ENCODE measurements around the gene GFOD1.
"Not testable (repeated sequence)": the region's sequence is repeated elsewhere in the genome, so short reads cannot be mapped to it uniquely, and the experiment has no call there.

The GFOD1 gene

DNA sequence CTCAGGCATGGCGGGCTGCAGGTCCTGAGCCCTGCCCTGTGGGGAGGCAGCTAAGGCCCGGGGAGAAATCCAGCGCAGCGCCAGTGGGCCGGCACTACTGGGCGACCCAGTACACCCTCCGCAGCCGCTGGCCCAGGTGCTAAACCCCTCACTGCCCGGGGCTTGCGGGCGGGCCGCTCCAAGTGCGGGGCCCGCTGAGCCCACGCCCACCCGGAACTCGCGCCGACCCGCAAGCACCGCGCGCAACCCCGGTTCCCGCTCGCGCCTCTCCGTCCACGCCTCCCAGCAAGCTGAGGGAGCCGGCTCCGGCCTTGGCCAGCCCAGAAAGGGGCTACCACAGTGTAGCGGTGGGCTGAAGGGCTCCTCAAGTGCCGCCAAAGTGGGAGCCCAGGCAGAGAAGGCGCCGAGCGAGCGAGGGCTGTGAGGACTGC, 23.8 kb upstream of the GFOD1 start:
- not testable (repeated sequence) for DNase-seq

DNA sequence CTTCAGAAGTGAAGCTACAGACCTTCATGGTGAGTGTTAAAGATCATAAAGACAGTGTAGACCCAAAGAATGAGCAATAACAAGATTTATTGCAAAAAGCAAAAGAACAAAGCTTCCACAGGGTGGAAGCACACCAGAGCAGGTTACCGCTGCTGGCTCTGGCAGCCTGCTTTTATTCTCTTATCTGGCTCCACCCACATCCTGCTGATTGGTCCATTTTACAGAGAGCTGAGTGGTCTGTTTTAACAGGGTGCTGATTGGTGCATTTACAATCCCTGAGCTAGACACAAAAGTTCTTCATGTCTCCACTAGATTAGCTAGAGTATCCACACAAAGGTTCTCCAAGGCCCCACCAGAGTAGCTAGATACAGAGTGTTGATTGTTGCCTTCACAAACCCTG, 23.0 kb upstream of the GFOD1 start:
- not testable (repeated sequence) for DNase-seq

DNA sequence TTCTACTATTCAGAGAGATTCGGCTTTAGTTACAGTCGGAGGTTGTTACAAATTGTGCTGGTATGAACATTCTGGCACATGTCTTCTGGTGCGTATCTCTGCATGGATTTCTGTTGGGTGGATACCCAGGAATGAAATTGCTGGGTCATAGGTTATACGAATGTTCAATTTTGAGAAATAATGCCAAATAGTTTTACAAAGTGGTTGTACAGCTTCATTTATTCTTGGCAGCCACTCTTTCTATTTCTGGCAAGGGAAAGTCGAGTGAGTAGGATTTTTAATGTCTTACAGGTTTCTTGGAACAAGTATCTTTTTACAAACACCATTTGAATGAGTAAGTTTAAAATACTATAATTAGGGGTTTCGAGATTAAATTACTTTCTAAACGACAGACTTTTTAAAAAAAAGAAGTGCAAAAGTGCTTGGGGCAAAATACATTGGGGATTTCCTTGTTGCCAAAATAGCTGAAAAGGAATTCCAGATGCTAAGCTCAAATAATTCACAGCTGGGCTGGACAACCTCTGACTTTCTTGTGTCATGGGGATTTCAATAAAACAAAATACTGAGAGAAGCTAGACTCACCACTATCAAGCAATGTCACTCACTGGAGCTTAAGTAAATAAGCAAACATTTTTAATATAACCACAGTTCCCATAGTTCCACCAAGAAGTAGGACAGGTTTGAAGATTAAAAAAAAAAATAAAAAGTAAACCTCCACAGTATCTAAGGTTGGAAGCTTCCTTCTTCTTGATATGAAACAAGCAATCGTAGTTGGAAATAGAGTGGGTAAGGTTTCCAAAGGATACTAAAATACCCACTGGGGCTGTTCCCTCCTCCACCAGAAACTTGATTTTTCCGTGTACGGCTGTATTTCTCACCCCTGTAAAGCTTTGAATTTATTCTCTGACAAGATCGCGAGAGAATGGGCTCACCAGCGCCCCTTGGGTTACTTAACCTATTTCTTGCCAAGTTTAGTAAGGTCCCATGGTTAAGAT, 21.6 kb upstream of the GFOD1 start:
- no peak for DNase-seq

DNA sequence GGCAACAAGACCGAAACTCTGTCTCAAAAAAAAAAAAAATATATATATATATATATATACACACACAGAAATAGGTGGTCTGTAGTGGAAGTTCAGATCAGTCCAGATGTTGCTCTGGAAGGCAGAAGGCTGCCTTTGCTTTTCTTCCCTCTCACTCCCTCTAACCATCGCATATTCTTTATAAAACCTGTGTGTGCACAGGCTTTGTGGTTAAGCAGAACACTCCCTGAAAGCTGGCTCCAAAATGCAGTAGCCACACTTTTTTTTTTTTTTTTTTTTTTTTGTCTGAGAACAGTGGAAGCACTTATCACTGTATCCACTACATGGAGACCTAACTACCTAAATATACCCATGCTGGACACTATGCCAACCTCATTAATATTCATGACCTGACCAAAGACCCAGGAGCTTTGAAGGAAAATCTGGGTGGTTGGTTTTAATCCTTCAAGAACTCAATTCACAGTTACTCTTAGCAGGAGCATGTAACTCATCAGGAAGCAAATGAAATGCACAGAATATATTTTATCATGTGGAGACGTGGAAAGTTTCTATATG, 20.0 kb upstream of the GFOD1 start:
- DNase-seq = no peak

DNA sequence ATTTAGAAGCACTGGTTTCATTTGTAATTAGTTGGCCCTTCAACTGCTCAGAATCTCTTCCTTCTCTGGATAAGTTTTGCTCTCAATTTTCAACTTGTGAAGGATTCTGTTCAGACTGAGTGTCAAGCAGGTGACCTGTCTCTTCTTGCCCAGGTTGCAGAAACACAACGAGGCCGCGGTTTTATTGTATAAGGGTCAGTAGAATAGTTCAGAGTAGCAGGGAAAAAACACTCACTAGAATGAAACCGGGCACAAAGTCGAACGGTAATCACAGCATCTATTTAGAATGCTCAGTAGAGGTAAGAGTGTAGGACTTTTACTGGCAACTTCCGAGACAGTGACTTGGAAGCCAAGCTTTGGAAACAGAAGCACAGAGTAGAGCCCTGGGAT, 17.9 kb upstream of the GFOD1 start:
- DNase-seq = no peak

DNA sequence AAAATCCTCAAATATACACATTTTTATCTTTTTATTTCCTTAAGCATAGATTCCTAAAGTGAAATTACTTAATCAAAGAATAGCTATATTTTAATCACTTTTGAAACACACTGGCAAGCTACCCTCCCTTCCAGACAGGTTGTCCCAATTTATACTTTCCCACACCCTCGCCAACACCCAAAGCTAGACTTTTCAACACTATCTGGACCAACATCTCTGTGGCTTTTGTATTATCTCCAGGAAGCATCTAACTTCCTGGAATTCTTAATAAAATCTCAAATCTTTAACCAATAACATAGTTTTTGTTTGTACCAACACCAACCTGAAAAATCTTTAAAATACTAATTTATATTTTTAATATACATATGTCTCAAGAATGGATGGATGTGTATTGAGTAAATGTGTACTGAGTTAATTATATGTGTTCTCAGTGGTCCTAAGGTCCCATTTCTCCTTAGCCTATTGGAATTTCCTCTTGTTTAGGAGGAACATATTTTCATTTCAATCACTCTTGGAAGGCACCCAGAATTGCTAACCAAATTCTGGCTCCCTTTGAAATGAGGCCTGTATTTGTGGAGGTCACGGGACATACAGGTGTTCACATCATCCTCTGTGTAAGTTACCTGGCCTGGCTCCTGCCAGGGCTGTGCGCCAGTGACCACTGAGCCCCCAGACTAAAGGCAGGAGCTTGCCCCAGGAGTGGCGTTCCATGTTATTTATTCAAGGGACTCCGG, 17.4 kb upstream of the GFOD1 start:
- DNase-seq = no peak

DNA sequence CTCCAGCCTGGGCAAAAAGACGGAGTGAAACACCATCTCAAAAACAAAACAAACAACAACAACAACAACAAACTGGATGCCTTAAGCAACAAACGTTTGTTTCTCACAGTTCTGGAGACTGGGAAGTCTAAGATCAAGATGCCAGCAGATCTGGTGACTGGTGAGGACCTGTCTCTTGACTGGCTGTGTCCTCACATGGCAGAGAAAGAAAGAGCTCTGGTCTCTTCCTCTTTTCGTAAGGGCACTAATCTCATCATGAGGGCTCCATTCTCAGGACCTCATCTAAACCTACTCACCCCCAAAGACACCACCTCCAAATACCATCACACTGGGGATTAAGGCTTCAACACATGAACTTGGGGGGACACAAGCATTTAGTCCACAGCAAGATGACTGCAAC, 13.5 kb upstream of the GFOD1 start:
- DNase-seq = no peak

DNA sequence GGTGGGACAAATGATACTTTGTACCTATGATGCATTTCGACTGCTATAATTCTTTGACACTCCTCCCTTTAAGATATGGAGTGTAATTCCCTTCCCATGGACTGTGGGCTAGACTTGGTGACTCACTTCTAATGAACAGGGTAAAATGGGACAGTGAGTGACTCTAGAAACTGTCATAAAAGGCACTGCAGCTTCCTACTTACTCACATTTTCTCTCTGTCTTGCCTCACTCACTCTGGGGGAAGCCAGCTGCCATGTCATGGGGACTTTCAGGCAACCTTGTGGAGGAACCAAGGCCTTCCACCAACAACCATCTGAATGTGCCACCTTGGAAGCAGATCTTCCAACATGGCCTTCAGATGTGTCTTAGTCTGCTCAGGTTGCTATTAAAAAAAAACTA, 12.9 kb upstream of the GFOD1 start:
- no peak for DNase-seq

DNA sequence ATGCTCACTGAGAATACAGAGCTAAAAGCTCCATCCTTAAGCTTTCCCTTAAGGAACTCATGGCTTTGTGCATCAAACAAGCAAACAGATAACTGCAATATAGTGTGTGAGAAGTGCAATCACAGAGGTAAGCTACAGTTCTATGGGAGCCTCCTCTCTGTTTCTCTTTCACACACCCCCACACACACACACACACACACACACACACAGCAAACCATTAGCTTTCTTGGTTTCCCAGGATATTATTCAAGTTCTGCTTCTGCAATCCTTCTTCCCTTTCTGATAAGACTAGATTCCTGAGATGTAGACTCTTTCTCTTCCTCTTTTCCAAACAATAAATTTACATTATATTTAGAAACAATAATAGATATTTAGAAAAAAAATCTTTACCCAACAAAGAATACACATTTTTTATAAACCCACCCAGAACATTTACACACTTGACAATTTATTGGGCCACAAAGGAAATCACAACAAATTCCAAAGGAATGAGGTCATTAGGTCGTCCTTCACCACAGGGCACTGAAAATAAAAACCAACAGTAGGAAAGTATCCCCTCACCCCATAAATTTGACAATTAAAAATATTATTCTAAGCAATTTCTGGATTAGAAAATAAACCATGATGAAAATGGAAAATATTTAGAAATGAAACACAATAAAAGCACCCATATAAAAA, 9.3 kb upstream of the GFOD1 start:
- DNase-seq = no peak

DNA sequence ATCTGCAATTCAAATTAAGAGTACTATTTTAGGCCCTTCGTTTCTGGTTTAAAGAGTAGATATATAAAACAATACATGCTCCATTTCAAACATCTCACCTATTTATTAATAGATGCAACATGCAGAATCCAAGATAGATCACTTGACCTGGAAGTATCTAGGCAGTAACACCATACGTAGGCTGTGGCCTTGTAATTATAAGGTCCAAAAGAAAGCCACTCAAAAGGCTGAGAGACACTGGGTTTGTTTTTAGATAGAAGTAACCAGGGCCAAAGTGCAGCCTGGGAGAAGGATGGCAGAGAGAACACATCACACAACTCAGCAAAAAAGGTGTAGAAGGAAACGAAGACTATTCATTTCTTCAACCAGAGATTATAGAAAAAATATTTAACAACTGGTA, 8.4 kb upstream of the GFOD1 start:
- DNase-seq = no peak

DNA sequence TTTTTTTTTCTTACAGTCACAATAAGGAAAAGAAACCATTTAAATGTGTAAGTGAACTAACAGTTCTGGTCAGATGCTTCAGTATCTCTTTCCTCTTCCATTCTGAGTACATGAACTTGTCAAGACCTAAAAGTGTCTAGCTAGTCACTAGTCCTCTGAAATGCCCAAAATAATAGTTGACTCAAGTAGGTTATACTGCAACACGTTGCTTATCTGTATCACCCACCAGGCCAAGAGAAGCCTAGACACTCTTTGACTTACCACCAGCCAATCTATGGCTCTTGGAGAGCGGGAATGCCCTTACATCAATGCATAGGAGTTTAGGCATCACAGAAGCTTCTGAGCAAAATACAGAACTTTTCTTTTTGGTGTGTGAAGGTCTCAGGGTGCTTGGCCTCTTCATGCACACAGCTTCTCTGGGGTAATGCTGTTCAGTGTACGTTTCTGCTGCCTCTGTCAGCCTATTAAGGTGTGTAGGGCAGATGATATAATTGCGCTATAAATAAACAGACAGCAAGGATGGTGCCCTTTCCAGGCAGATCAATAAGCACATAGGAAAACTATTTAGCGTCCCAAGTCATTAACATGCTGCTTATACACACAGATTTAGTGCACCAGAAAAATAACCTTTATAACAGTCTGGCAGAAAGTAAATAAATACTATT, 7.8 kb upstream of the GFOD1 start:
- no peak for DNase-seq

DNA sequence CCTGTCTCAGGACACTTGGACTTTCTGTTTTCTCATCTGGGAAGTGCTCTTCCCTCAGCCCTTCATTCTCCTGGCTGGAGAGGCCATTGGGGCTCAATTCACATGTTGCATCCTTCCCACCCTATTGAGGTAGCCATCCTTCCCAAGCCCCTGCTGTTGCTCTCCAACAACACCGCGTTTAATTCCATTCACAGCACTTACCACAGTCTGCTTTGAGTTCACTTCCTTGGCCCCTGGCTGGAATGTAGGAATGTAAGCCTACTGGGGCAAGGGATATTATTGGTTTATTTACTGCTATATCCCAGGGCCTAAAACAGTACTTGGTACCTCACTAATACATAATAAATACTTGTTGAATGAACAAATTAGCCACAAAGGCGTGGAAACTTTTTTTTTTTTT, 6.7 kb upstream of the GFOD1 start:
- DNase-seq = no peak

DNA sequence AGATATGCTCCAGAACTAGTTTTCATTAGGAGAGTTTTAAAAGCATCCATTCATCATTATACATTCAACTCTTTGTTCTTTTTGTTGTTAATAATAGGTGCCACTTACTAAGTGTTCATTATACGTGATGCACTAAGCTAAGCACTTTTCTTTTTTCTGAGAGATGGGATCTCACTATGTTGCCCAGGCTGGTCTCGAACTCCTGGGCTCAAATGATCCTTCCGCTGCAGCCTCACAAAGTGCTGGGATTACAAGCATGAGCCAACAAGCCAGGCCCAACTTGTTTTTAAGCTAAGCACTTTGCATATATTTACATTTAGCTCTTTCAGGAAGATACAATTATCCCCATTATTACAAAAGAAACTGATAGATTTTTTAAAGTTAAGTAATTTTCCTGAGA, 5.7 kb upstream of the GFOD1 start:
- no peak for DNase-seq

DNA sequence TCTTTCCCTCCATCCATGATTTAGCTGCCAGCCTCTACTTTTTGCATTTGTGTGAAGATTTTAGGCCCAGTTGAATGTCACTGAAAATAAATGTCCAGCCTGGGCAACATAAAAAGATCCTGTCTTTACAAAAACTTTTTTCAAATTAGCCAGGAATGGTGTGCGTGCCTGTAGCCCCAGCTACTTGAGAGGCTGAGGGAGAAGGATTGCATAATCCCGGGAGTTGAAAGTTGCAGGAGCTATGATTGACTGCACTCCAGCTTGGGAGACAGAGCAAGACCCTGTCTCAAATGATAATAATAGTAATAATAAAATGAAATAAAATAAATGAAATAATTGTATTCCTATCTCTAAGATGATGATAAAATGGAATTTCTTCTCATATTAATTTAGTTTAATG, 5.0 kb upstream of the GFOD1 start:
- DNase-seq = no peak

DNA sequence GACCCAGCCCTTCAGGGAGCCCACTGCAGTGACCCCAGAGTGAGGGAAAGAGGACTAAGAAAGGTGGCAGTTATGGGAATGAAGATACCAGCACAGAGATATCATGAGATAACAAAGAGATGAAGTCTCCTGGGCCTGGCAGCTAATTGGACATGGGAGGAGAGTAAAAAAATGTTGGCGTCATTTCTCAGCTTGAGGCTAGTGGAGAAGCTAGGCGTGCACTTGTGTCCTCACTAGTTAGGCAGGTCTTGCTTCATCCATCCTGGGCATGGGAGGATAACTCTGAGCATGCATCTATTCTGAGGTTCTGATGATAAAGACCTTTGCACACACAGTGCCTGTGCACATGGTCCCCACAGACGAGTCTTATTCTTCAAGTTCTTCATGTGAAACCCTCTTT, 4.1 kb upstream of the GFOD1 start:
- no peak for DNase-seq

DNA sequence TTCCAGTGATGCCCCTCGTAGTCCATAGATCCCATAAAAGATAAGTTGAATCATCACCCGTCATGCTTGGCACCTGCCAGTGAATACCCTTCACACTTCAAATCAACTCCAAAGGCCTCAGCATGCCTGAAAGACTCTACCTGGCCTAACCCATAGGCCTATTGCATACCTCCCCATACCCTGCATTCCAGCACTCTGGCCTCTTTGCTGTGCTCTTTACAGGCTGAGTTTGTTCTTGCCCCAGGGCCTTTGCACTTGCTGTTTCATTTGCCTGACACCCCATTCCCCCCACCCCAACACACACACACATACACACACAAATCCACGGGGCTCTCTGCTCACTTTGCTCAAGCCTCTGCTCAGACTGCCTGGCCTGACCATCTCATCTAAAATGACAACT, 3.0 kb upstream of the GFOD1 start:
- DNase-seq = no peak

DNA sequence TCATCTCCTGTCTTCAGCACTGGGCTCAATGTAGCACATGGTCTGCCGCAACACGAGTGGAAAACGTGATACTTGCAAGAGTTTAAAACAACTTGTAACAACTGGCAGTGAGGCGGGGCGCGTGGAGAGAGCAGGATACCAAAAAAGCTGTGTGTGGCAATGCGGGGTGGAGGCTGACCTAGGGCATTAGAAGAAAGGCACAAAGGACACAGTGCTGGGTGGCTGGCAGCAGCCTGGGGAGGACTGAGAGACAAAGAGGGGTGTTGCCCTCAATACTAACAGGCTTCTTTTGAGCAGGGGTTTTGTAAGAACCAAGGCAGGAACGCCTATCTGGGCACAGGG, 1.5 kb upstream of the GFOD1 start:
- no peak for DNase-seq

DNA sequence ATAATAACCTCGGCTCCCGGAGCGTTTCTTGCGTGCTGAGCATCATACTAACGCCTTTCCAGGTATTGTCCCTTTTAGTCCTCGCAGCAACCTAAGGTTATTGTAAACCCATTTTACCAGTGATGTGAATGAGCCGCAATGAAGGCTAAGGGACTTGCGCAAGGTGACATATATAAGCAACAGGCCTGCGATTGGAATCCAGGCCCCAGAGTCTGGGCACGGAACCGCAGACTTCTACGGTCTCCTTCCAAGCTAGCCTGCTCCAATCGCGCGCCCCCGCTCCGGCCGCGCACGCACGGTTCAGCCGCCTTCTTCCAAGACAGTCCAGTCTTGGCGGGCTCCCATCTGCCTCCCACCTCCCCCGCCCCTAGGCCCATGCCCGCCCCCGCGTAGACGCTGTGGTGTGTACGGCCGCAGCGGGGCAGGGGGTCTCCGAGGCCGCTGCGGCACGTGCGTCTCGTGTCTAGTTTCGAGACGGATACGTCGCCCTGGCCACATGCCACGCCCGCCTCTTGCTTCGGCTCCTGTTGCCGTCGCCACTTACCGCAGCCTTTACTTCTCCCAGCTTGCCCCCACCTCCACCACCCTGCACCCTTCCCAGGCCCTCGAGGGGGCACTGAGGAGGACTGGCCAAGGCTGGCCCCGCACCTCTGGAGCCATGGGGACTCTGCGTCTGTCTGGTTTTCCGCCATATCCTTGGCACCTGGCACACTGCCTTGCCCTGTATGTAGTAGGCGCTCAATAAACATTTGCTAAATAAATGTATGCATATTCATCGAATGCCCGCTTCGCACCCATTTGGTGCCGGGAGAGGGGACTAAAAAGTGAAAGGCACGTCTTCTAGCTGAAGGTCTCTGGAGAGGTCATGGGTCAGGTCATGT, 855 bp upstream of the GFOD1 start:
- no peak for DNase-seq

DNA sequence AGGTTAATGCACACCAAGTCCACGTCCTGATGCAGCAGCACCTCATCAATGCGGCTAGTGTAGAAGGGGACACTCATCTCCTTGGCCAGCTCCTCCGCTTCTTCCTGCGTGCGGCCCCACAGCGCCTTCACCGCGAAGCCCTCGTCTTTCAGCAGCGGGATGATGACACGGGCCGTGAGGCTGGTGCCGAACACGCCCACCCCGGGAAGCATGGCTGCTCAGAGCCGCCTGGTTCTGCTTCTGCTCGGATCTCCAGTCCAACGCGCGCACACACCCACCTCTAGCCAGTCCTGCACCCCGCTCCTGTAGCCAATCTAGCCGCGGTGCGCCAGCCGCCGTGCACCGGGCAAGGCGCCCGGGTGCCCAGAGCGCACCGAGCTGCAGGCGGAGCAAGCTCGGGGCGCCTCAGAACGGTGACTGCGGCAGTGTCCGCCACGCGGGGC, 700 bp downstream of the GFOD1 start:
- DNase-seq = peak; percentile 45

DNA sequence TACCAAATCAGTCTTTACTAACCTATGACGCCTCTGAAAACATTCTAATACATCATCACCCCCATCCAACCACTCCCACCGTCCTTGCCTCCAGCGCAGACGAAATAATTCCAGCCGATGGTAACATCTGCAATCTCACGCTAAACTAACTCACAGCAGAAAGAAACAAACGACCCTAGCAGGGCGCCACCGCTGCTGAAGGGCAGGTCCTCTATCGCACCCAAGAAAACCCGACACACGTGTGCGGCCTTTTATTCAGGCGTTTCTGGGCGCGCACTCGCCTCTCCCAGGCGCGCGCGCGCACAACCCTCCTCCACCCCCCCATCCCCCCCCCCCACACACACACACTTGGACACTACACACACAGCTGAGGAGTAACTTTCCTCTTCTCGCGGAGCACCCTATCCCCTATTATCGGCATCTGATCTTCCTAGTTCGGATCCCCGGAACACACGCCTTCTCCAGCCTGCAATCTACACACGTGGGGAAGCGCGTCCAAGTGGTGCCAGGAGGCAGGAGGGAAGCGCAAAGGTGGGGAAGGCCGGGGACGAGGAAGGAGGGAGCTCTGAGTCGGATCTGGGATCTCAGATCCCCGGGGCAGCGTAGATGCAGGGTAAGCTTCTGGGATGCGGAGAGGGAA, 1.4 kb downstream of the GFOD1 start:
- no peak for DNase-seq

DNA sequence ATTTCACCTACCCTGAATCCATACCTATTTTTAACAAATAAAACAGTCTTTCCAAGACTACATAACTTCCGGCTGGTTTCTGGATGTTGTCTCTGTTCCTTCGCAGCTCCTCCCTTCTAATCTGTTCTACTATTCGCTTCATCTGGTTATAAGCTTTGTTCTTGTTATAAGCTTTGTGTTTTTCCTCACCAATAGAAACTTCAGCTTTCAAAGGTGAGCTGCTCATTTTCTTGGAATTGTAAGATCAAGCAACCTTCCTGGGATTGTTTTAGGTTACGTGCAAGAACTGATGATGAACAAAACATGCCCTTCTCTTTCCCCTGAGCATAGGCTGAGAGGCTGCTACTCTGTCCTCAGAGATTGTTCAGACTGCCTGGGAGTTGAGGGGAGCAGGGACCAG, 2.1 kb downstream of the GFOD1 start:
- no peak for DNase-seq
